H9 (cell line): ENCODE measurements around the gene HOXC10. TPM values are rescaled to one million over a fixed set of nuclear protein-coding genes. Genes with fewer than 3 reads are reported as not detected.

Experiments used
- DNase-seq: peaks from one replicate; pipeline ENCODE4 v3.0.0-alpha.2; 2017
- H2AFZ ChIP-seq: one replicate; pipeline ENCODE4 v1.6.1; 2013; ENCODE audit warnings: mild to moderate bottlenecking, low read length, control low read depth, moderate library complexity
- H2AK5ac ChIP-seq: 2 replicates; pipeline ENCODE4 v1.6.1; 2013; ENCODE audit warnings: low read length, control low read depth, mixed read lengths; ENCODE audit not compliant: insufficient read length
- H2BK120ac ChIP-seq: one replicate; pipeline ENCODE4 v1.6.1; 2013; ENCODE audit warnings: low read depth, mild to moderate bottlenecking, low read length, control low read depth, inconsistent platforms; ENCODE audit not compliant: poor library complexity, severe bottlenecking
- H2BK12ac ChIP-seq: 2 replicates; pipeline ENCODE4 v1.6.1; 2013; ENCODE audit warnings: low read length, control low read depth, mixed read lengths, low read depth; ENCODE audit not compliant: insufficient read length
- H2BK15ac ChIP-seq: 2 replicates; pipeline ENCODE4 v1.6.1; 2013; ENCODE audit warnings: low read depth, low read length, control low read depth
- H2BK20ac ChIP-seq: one replicate; pipeline ENCODE4 v1.6.1; 2013; ENCODE audit warnings: low read depth, mild to moderate bottlenecking, low read length, control low read depth, inconsistent platforms; ENCODE audit not compliant: poor library complexity, severe bottlenecking
- H2BK5ac ChIP-seq: 2 replicates; pipeline ENCODE4 v1.6.1; 2013; ENCODE audit warnings: low read length, control low read depth, mixed read lengths; ENCODE audit not compliant: insufficient read length
- H3K14ac ChIP-seq: 2 replicates; pipeline ENCODE4 v1.6.1; 2013; ENCODE audit warnings: low read length, control low read depth; ENCODE audit not compliant: insufficient read depth
- H3K18ac ChIP-seq: 2 replicates; pipeline ENCODE4 v1.6.1; 2013; ENCODE audit warnings: low read depth, mild to moderate bottlenecking, mixed read lengths, low read length, control low read depth; ENCODE audit not compliant: insufficient read length
- H3K23ac ChIP-seq: 2 replicates; pipeline ENCODE4 v1.6.1; 2013; ENCODE audit warnings: low read length, control low read depth, mixed read lengths, low read depth; ENCODE audit not compliant: insufficient read length
- H3K23me2 ChIP-seq: 2 replicates; pipeline ENCODE4 v1.6.1; 2013; ENCODE audit warnings: low read depth, mild to moderate bottlenecking, mixed read lengths, low read length, control low read depth; ENCODE audit not compliant: insufficient read length, poor library complexity, severe bottlenecking
- H3K27ac ChIP-seq: 2 replicates; pipeline ENCODE4 v1.5.1; 2013; ENCODE audit warnings: low read length, control low read depth, mixed read lengths, low read depth; ENCODE audit not compliant: insufficient read length
- H3K27me3 ChIP-seq: 2 replicates; pipeline ENCODE4 v1.6.1; 2013; ENCODE audit warnings: low read length, control low read depth, inconsistent platforms; ENCODE audit not compliant: insufficient read depth
- H3K4ac ChIP-seq: 2 replicates; pipeline ENCODE4 v1.6.1; 2013; ENCODE audit warnings: low read depth, mild to moderate bottlenecking, control low read depth, inconsistent platforms, low read length, moderate library complexity
- H3K4me1 ChIP-seq: 2 replicates; pipeline ENCODE4 v1.6.1; 2013; ENCODE audit warnings: low read length, control low read depth, inconsistent platforms; ENCODE audit not compliant: insufficient read depth
- H3K4me2 ChIP-seq: 2 replicates; pipeline ENCODE4 v1.6.1; 2013; ENCODE audit warnings: low read length, control low read depth, mixed read lengths; ENCODE audit not compliant: insufficient read length, insufficient read depth
- H3K56ac ChIP-seq: 2 replicates; pipeline ENCODE4 v1.6.1; 2013; ENCODE audit warnings: low read depth, mild to moderate bottlenecking, mixed read lengths, low read length, control low read depth; ENCODE audit not compliant: insufficient read length
- H3K79me1 ChIP-seq: 2 replicates; pipeline ENCODE4 v1.6.1; 2013; ENCODE audit warnings: low read depth, mild to moderate bottlenecking, moderate library complexity, low read length, control low read depth, inconsistent platforms; ENCODE audit not compliant: insufficient read depth, poor library complexity, severe bottlenecking
- H3K79me2 ChIP-seq: 2 replicates; pipeline ENCODE4 v1.6.1; 2013; ENCODE audit warnings: low read length, control low read depth, inconsistent platforms; ENCODE audit not compliant: insufficient read depth
- H3K9ac ChIP-seq: 2 replicates; pipeline ENCODE4 v1.6.1; 2013; ENCODE audit warnings: low read length, control low read depth, mixed read lengths; ENCODE audit not compliant: insufficient read length; ENCODE audit errors: extremely low read depth
- H3K9me3 ChIP-seq: one replicate; pipeline ENCODE4 v1.6.1; 2013; ENCODE audit warnings: low read depth, low read length, inconsistent platforms; ENCODE audit not compliant: control insufficient read depth
- H3T11ph ChIP-seq: one replicate; pipeline ENCODE4 v1.6.1; 2013; ENCODE audit warnings: mild to moderate bottlenecking, low read length, control low read depth, inconsistent platforms
- H4K20me1 ChIP-seq: one replicate; pipeline ENCODE4 v1.6.1; 2013; ENCODE audit not compliant: control insufficient read depth, insufficient read length, insufficient read depth
- H4K5ac ChIP-seq: 2 replicates; pipeline ENCODE4 v1.6.1; 2013; ENCODE audit warnings: low read depth, mild to moderate bottlenecking, mixed read lengths, low read length, control low read depth; ENCODE audit not compliant: insufficient read length
- H4K8ac ChIP-seq: replicated peaks from 2 replicates; pipeline ENCODE4 v1.6.1; 2013; ENCODE audit warnings: low read length, control low read depth, mixed read lengths, low read depth; ENCODE audit not compliant: insufficient read length
- H4K91ac ChIP-seq: 2 replicates; pipeline ENCODE4 v1.6.1; 2013; ENCODE audit warnings: low read depth, mild to moderate bottlenecking, moderate library complexity, mixed read lengths, low read length, control low read depth; ENCODE audit not compliant: insufficient read length
- H3K27ac Mint-ChIP-seq, 3 experiments: 2 replicates in 2 of 3; 3 replicates in 1 of 3; pipeline ENCODE4 v1.8.0; 2020 to 2021; ENCODE audit warnings: mixed read lengths in 3 of 3, mild to moderate bottlenecking in 1 of 3, moderate library complexity in 1 of 3
- H3K27me3 Mint-ChIP-seq: 2 replicates; pipeline ENCODE4 v1.8.0; 2021; ENCODE audit warnings: low read depth, mild to moderate bottlenecking, moderate library complexity, mixed read lengths
- H3K36me3 Mint-ChIP-seq, 3 experiments: 2 replicates in 2 of 3; 3 replicates in 1 of 3; pipeline ENCODE4 v1.8.0; 2020 to 2021; ENCODE audit warnings: low read depth in 3 of 3, mixed read lengths in 3 of 3; ENCODE audit not compliant: insufficient read depth in 1 of 3
- H3K4me1 Mint-ChIP-seq, 2 experiments: 2 replicates each; pipeline ENCODE4 v1.8.0; 2020; ENCODE audit warnings: mixed read lengths in 2 of 2
- H3K4me3 Mint-ChIP-seq, 2 experiments: 2 replicates in 1 of 2; 3 replicates in 1 of 2; pipeline ENCODE4 v1.8.0; 2020 to 2021; ENCODE audit warnings: mild to moderate bottlenecking in 2 of 2, mixed read lengths in 2 of 2, moderate library complexity in 1 of 2
- H3K9me3 Mint-ChIP-seq, 2 experiments: 2 replicates in 1 of 2; 3 replicates in 1 of 2; pipeline ENCODE4 v1.8.0; 2020; ENCODE audit warnings: mild to moderate bottlenecking in 2 of 2, mixed read lengths in 2 of 2, moderate library complexity in 1 of 2
- WGBS: extraction: QIAGEN DNeasy Blood & Tissue Kit; methylation state at CpG from one replicate; pipeline ENCODE4 v1.1.7; 2013; ENCODE audit warnings: missing lambda C conversion rate, low lambda C conversion rate, mixed read lengths; ENCODE audit not compliant: insufficient read length; ENCODE audit errors: extremely low coverage; 5-methylcytosine and 5-hydroxymethylcytosine counted together
- total RNA-seq: library from RNA; stranded (reverse); gene quantifications from 2 replicates; pipeline ENCODE4 v1.2.1, GENCODE V29; 2021
- TF ChIP-seq, protein P1 (sequence below): fragments of 200-600 bp; sonication (generic); conservative IDR thresholded peaks from 3 replicates; pipeline ENCODE4 v1.8.0; 2021; ENCODE audit warnings: antibody characterized with exemption, mild to moderate bottlenecking

The HOXC10 gene
- total RNA-seq, 1 experiment from 2014 or later: not detected

DNA sequence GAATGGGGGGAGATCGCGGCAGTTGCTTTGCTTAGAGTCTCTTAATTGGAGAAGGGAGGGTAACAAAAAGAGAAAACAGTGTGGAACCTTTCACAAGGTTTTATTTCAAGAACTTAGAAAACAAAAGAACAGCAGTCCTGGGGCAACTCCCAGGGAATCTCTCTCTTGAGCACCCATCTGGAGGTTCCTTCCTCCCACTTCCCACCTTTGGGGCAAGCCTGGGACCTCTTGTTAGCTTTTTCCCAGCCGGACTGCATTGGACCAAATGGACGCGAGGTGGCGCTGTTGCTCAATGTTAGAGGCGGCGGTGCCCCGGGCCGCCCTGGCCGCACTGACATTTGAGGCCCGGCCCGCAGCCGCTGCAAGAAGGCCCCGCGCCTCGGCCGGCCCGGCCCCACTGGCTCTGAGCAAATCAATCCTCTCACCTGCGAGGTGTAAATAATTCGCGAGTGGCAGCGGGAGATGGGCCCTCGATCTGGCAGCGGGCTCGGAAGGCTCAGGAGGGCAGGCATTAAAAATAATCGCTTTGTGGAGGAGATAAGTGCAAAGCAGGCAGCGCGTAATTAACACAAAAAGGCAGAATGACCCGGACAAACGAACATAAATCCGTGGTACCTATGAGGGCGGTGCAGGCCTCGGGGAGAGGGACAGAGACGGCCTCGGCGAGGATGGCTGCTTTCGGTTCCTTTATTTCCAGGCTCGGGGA lies 21.1 kb downstream of the HOXC10 start:
- H3K9me3 ChIP-seq: no peaks in the 10 kb centered on the region
- H3K18ac ChIP-seq: no peak overlapping the region
- no peaks in the 10 kb centered on the region for H4K20me1 ChIP-seq
- no peaks in the 10 kb centered on the region for H3K4me1 ChIP-seq
- Mint-ChIP-seq H3K9me3 (peaks cover 4 to 7% of the 10 kb centered on the region in 2 experiments; a peak in 3 of 5 replicates), H3K27ac (no peak overlapping the region; a peak in 1 of 7 replicates), H3K4me1 (peaks cover 7 to 26% of the 10 kb centered on the region in 2 experiments), H3K4me3 (peak overlapping the region in 1 of 2 experiments; percentile 2; a peak in 1 of 5 replicates), H3K36me3 (no peaks in the 10 kb centered on the region), H3K27me3 (peaks cover 100% of the 10 kb centered on the region)
- no peak overlapping the region for H2BK20ac ChIP-seq
- no peak overlapping the region for H2AK5ac ChIP-seq
- H2BK120ac ChIP-seq: no peak overlapping the region
- no peak overlapping the region for H2BK5ac ChIP-seq
- no peak overlapping the region for H4K8ac ChIP-seq
- H3K56ac ChIP-seq: no peak overlapping the region
- no peaks in the 10 kb centered on the region for H3K79me2 ChIP-seq
- no peak overlapping the region for H3K23ac ChIP-seq
- no peaks in the 10 kb centered on the region for H3K79me1 ChIP-seq
- TF ChIP-seq, protein P1, sequence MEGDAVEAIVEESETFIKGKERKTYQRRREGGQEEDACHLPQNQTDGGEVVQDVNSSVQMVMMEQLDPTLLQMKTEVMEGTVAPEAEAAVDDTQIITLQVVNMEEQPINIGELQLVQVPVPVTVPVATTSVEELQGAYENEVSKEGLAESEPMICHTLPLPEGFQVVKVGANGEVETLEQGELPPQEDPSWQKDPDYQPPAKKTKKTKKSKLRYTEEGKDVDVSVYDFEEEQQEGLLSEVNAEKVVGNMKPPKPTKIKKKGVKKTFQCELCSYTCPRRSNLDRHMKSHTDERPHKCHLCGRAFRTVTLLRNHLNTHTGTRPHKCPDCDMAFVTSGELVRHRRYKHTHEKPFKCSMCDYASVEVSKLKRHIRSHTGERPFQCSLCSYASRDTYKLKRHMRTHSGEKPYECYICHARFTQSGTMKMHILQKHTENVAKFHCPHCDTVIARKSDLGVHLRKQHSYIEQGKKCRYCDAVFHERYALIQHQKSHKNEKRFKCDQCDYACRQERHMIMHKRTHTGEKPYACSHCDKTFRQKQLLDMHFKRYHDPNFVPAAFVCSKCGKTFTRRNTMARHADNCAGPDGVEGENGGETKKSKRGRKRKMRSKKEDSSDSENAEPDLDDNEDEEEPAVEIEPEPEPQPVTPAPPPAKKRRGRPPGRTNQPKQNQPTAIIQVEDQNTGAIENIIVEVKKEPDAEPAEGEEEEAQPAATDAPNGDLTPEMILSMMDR: peak; percentile 96
- H3K9ac ChIP-seq: no peak overlapping the region
- H3K27ac ChIP-seq: no peak overlapping the region
- H3K27me3 ChIP-seq: peaks cover 96% of the 10 kb centered on the region
- no peak overlapping the region for H2AFZ ChIP-seq
- H3K4me2 ChIP-seq: no peak overlapping the region
- no peak overlapping the region for H3T11ph ChIP-seq
- no peak overlapping the region for H3K4ac ChIP-seq
- no peak overlapping the region for H4K91ac ChIP-seq
- no peak overlapping the region for H2BK12ac ChIP-seq
- H4K5ac ChIP-seq: no peak overlapping the region
- DNase-seq: peak; percentile 92
- no CpG with 5 or more reads among the region's 39 CpGs for WGBS
- H2BK15ac ChIP-seq: no peak overlapping the region
- no peak overlapping the region for H3K14ac ChIP-seq
- no peaks in the 10 kb centered on the region for H3K23me2 ChIP-seq
